Adipocyte (in vitro differentiated cells): ENCODE results near the gene ABITRAM.
"Not testable (repeated sequence)": the region's sequence is repeated elsewhere in the genome, so short reads cannot be mapped to it uniquely, and the experiment has no call there.

Experiments
- DNase-seq: peaks from one replicate; pipeline ENCODE4 v3.0.0-alpha.2; 2015; ENCODE audit warnings: low read depth
- H3K27me3 ChIP-seq: replicated peaks from 2 replicates; pipeline ENCODE4 v1.7.0; 2013; ENCODE audit warnings: mild to moderate bottlenecking, low read length, moderate library complexity; ENCODE audit not compliant: control insufficient read depth, insufficient read depth
- H3K36me3 ChIP-seq: 2 replicates; pipeline ENCODE4 v1.7.0; 2013; ENCODE audit warnings: low read length, mild to moderate bottlenecking, moderate library complexity; ENCODE audit not compliant: control insufficient read depth, insufficient read depth, severe bottlenecking
- H3K4me1 ChIP-seq: 2 replicates; pipeline ENCODE4 v1.7.0; 2013; ENCODE audit warnings: mild to moderate bottlenecking, low read length, moderate library complexity; ENCODE audit not compliant: control insufficient read depth, insufficient read depth
- H3K4me3 ChIP-seq: 2 replicates; pipeline ENCODE4 v1.7.0; 2013; ENCODE audit warnings: mild to moderate bottlenecking, low read length, moderate library complexity
- H3K9ac ChIP-seq: 2 replicates; pipeline ENCODE4 v1.7.0; 2013; ENCODE audit warnings: mild to moderate bottlenecking, low read length, moderate library complexity
- H3K9me3 ChIP-seq: 2 replicates; pipeline ENCODE4 v1.7.0; 2013; ENCODE audit warnings: mild to moderate bottlenecking, low read length, moderate library complexity; ENCODE audit not compliant: control insufficient read depth

Gene ABITRAM, protein sequence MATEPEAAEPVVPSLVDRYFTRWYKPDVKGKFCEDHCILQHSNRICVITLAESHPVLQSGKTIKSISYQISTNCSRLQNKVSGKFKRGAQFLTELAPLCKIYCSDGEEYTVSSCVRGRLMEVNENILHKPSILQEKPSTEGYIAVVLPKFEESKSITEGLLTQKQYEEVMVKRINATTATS

DNA sequence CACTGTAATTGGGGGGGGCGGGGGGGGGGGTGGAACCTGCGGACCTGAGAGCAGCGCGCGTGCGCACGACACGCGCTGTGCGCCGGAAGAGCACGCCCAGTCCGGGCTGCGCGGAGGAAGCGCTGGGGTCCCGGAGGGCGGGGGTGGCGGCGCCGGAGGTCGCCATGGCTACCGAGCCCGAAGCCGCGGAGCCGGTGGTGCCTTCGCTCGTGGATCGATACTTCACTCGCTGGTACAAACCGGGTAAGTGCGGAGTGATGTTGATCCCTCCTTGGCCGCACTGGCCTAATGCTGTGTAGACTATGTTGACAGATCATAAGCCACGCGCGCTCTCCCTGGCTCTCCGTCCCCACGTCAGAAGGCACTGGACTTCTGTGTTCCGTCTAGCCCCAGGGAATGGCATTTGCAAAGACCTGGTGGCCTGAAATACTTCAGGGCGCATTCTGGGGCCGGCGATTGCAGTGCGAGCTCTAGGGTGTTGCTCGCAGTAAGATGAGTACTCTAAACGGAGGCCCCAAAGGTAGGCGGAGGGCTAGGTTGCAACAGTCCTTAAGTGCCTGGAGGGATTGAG lies at the start of gene ABITRAM:
Gene ABITRAM (plus strand): TSS at position 78 of the 571 bp plus-strand sequence. CDS start 87 bp downstream, at position 165.
- H3K9ac ChIP-seq = peak within 1 kb of the TSS; percentile 98
- peaks cover 24% of the 10 kb centered on the region for H3K36me3 ChIP-seq
- peaks cover 16% of the 10 kb centered on the region for H3K4me1 ChIP-seq
- H3K27me3 ChIP-seq = no peaks in the 10 kb centered on the region
- peak; percentile 91 for DNase-seq
- peak within 1 kb of the TSS; percentile 100 for H3K4me3 ChIP-seq
- H3K9me3 ChIP-seq = no peaks in the 10 kb centered on the region

DNA sequence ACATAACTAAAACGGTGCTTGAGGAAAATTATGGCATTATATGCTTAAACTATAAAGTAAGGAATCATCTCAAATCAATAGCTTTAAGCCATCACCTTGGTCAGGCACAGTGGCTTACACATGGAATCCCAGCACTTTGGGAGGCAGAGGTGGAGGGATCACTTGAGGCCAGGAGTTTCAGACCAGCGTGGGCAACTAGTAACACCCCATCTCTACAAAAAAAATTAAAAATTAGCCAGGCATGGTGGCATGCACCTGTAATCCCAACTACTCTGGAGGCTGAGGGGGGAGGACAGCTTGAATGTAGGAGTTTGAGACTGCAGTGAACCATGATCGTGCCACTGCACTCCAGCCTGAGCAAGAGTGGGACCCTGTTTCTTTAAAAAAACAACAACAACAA lies 49.5 kb upstream of the ABITRAM start:
- no peaks in the 10 kb centered on the region for H3K27me3 ChIP-seq
- H3K9me3 ChIP-seq = no peaks in the 10 kb centered on the region
- no peak overlapping the region for H3K4me3 ChIP-seq
- peaks cover 49% of the 10 kb centered on the region for H3K36me3 ChIP-seq
- DNase-seq = no peak
- peaks cover 23% of the 10 kb centered on the region for H3K4me1 ChIP-seq
- H3K9ac ChIP-seq = no peak overlapping the region

DNA sequence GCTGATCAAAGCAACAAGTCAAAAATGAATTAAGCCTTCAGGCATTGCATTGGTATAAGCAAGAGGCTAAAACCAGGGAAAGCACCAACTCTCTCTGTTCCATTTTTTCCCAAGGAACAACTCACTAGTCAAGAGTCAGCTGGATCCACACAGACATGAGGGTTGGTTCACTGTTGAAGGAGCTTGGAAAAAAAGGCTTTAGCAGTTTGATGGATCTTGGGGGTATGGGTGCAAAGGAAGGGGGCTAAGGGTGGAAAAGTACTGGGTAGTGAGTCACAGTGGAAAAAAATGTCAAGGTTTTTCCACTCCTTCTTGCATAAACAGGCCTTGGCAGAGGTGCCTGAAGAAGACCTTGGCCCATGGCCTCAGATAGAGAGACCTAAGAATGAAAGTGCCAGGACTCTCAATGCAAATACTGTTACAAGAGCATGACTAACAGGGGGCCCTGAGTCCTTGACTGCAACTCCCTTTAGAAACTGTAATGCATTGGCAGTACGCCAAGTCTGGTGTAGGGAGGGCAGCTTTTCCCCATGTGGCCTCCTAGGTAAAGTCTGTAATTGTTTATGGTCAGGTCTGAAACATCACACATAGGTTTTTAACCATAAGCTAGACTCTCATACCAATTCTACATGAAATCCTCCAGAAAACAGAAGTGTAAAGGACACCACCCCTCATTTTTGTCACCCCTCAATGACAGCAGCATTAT lies 48.4 kb upstream of the ABITRAM start:
- H3K9me3 ChIP-seq = no peaks in the 10 kb centered on the region
- H3K9ac ChIP-seq = no peak overlapping the region
- peaks cover 43% of the 10 kb centered on the region for H3K36me3 ChIP-seq
- peaks cover 23% of the 10 kb centered on the region for H3K4me1 ChIP-seq
- DNase-seq = peak; percentile 67
- H3K4me3 ChIP-seq = no peak overlapping the region
- H3K27me3 ChIP-seq = no peaks in the 10 kb centered on the region

DNA sequence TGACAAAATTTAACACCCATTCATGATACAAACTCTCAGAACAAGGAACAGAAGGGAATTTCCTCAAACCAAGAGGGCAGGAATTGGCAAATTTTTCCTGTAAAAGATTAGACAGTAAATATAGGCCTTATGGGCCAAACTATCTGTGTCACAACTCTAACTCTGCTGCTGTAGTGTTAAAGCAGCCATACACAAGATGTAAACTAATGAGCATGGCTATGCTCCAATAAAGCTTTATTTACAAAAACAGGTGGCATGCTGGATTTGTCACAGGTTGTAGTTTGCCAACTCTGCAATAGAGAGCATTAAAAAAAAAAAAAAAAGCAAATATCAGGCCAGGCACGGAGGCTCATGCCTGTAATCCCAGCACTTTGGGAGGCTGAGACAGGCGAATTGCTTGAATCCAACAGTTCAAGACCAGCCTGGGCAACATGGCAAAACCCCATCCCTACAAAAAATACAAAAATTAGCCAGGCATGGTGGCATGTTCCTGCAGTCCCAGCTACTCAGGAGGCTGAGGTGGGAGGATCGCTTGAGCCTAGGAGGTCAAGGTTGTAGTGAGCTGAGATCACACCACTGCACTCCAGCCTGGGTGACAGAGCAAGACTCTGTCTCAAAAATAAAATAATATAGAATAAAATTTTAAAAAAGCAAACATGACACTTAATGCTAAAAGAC lies 47.5 kb upstream of the ABITRAM start:
- H3K27me3 ChIP-seq, H3K4me3 ChIP-seq, H3K9ac ChIP-seq, H3K9me3 ChIP-seq: not testable (repeated sequence)
- Histone ChIP-seq H3K4me1 (peaks cover 23% of the 10 kb centered on the region), H3K36me3 (peaks cover 44% of the 10 kb centered on the region)
- DNase-seq = peak; percentile 6

DNA sequence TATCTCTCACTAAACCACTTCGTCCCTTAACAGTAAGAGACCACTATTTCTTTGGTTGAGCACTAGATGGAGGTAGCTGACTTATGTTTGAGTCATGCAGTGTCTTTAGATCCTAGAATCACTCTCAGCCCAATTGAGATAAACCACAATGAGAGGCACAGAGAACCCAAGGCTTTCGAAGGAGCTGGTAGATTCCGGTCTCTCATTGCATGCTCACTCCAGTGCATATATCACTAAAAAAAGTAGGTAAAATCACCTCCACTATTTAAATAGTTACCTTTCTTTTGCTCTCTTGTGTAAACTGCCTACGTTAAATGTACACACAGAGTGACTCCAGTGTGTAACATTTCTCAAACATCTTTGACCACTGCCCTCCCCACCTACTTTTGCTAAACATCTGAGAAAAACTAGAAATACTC lies 44.5 kb upstream of the ABITRAM start:
- DNase-seq = peak; percentile 40
- H3K9ac ChIP-seq = no peak overlapping the region
- no peaks in the 10 kb centered on the region for H3K27me3 ChIP-seq
- no peaks in the 10 kb centered on the region for H3K9me3 ChIP-seq
- peaks cover 56% of the 10 kb centered on the region for H3K36me3 ChIP-seq
- H3K4me1 ChIP-seq = peaks cover 18% of the 10 kb centered on the region
- no peak overlapping the region for H3K4me3 ChIP-seq

DNA sequence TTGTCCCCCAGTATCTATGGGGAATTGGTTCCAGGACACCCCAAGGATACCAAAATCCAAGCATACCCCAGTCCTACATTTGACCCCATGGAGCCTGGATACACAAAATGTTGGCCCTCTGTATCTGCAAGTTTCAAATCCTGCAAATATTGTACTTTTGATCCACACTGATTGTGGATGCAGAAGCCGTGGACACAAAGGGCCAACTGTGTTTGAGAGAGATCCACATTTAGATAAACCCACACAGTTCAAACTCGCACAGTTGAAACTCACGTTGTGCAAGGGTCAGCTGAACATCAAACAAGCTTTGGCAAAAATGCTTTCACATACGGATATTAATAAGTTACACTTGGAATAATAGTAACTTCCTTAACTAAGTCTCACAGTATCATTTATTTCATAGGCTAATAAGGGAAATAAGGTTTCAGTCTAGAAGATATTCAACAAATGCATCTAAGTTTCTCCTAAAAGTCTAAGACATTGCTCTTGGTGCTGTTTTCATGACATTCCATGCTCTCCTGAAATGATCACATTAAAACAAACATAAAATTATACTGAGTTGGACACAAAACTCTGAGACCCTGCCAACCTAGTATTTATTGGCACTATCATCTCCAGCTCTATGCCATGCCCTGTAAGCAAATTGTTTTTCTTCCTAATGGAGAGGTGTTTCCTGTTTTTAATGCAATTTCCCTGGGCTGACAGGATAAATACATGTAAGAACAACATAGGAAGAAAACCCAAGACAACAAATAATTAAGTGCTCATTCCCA lies 39.8 kb upstream of the ABITRAM start:
- Histone ChIP-seq H3K4me3 (no peak overlapping the region), H3K9ac (no peak overlapping the region), H3K4me1 (no peaks in the 10 kb centered on the region), H3K27me3 (no peaks in the 10 kb centered on the region), H3K36me3 (peaks cover 82% of the 10 kb centered on the region), H3K9me3 (no peaks in the 10 kb centered on the region)
- no peak for DNase-seq

DNA sequence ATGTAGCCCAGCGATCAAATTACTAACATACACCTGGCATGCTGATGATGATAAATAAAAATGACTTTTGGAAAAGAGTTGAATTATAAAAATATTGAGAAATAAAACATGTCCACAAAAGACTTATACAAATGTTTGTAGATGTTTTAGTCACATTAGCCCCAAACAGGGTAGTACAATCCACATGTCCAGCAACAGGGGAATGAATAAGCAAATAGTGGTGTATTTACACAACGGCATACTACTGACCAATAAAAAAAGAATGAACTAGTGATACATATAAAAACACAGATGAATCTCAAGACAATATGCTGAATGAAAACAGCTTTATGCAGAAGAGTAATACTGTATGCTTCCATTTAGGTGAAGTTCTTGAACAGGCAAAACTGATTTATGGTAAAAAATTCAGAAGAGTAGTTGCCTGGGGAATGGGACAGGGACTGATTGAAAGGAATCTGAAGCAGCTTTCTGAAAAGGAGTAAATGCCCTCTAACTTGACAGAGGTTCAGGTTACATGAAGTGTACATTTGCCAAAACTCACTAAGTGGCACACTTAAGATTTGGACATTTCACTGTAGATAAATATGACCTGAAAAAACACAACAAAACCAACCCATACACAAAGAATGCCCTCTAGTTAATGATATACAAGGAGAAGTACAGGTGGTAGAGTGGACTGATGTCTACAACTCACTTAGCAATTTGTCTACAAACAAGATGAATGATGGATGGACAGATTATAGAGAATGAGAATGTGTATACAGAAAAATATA lies 36.7 kb upstream of the ABITRAM start:
- peak; percentile 3 for DNase-seq
- Histone ChIP-seq H3K4me3 (no peak overlapping the region), H3K4me1 (no peaks in the 10 kb centered on the region), H3K36me3 (peaks cover 88% of the 10 kb centered on the region), H3K27me3 (no peaks in the 10 kb centered on the region), H3K9ac (no peak overlapping the region), H3K9me3 (no peaks in the 10 kb centered on the region)

DNA sequence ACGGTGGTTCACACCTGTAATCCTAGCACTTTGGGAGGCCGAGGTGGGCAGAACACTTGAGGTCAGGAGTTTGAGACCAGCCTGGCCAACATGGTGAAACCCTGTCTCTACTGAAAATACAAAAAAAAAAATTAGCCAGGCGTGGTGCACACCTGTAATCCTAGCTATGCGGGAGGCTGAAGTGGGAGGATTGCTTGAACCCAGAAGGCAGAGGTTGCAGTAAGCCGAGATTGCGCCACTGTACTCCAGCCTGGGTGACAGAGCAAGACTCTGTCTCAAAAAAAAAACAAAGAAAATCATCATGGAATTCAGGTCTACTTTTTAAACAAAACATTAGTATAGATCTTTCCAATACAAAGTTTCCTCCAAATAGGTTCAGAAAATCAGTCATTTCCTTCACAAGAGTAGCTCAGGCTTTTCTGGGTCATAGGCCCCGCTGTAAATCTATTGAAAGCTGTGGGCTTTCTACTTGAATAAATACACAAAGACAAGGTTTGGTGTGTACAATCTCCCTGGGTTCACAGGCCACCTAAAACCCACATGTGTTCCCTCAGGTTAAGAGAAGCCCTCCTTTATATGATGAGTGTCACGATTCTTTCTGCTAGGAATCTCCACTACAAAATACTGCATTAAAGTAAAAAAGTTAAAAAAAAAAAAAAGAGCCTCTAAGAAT lies 35.0 kb upstream of the ABITRAM start:
- H3K9ac ChIP-seq, H3K4me3 ChIP-seq, H3K27me3 ChIP-seq, H3K4me1 ChIP-seq, H3K9me3 ChIP-seq, DNase-seq: not testable (repeated sequence)
- H3K36me3 ChIP-seq = peaks cover 90% of the 10 kb centered on the region

DNA sequence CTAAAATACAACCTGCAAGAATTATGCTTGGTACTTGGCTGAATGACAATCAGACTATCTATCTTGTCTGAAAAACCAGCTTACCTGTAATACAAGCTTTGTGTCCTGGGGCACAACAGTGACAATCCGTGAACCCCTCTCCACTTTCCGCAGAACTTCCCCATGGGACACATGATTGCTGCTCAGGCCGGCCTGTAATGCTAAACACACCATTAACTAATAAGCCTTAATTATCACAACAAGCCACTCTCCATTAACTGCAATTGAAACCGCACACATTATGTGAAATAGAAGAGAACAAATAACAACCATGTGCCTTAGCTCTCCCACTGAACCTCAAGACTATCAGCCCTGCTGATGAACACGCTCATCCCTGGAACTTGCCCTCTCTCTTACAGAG lies 34.0 kb upstream of the ABITRAM start:
- no peak overlapping the region for H3K9ac ChIP-seq
- peaks cover 94% of the 10 kb centered on the region for H3K36me3 ChIP-seq
- no peak for DNase-seq
- no peaks in the 10 kb centered on the region for H3K4me1 ChIP-seq
- no peaks in the 10 kb centered on the region for H3K9me3 ChIP-seq
- no peaks in the 10 kb centered on the region for H3K27me3 ChIP-seq
- no peak overlapping the region for H3K4me3 ChIP-seq

DNA sequence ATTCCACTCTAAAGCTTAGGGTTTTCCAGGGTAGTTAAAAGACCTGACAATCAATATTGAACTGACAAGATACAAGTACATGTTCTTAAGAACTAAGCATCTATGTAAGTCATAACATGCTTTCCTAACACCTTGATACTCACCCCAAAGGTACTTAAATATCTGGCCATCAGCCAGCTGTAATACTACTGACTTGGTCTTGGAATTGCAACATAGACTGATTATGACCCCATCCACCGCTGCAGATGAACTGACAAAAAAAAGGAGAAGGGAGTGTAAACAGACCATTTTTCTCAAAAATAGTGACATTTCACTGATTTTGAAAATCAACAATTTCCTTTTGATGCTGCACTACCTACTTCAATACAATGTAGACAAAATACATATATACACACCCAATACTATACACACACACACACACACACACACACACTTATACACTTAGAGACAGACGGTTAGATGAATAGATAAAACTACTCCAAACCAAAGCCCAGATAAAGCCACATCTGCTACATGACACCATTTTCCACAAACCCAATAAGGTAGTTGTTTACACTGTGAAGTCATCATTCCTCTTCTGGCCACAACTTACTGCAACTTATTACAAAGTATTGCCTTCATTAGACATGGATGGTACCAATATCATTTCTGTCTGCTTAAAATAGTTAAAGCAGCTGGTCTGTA lies 30.6 kb upstream of the ABITRAM start:
- peaks cover 95% of the 10 kb centered on the region for H3K36me3 ChIP-seq
- no peaks in the 10 kb centered on the region for H3K4me1 ChIP-seq
- DNase-seq = no peak
- H3K9ac ChIP-seq = no peak overlapping the region
- no peaks in the 10 kb centered on the region for H3K9me3 ChIP-seq
- H3K4me3 ChIP-seq = no peak overlapping the region
- no peaks in the 10 kb centered on the region for H3K27me3 ChIP-seq
